T-cell (primary cell): ENCODE measurements around the gene ADARB2. TPM values are rescaled to one million over a fixed set of nuclear protein-coding genes. Genes with fewer than 3 reads are reported as not detected.

ENCODE experiments used
- ATAC-seq, 4 experiments: fragments of 200-7000 bp in 3 of 4; fragments of 150-1000 bp in 1 of 4; cut with Tn5 transposase; replicated peaks in 1 of 4; 1 replicate in 3 of 4; 2 replicates in 1 of 4; pipeline ENCODE4 v1.10.0; 2021; ENCODE audit warnings: moderate library complexity in 3 of 4, mild to moderate bottlenecking in 2 of 4, moderate number of reproducible peaks in 1 of 4
- CTCF ChIA-PET, 2 donors: fragments of 300-600 bp; sonication (Branson Sonifier 250); formaldehyde crosslinking; loops; one replicate each; lab custom pipeline; 2022; ENCODE audit warnings: antibody characterized with exemption in 2 of 2; lab: Charles Lee
- POLR2A ChIA-PET, 2 donors: fragments of 300-600 bp; sonication (Branson Sonifier 250); formaldehyde crosslinking; loops; one replicate each; lab custom pipeline; 2022; ENCODE audit warnings: antibody characterized with exemption in 2 of 2; lab: Charles Lee
- DNase-seq, 35 experiments: peaks; one replicate each; pipeline versions ENCODE4 v3.0.0 to v3.0.0-alpha.2; 2013 to 2023
- H3K27ac ChIP-seq: one replicate; pipeline ENCODE4 v1.5.1; 2013; ENCODE audit warnings: low read length
- H3K27me3 ChIP-seq, 2 experiments: replicated peaks in 1 of 2; 1 replicate in 1 of 2; 2 replicates in 1 of 2; pipeline versions ENCODE4 v1.6.1 to v1.7.0; 2013; ENCODE audit warnings: low read length in 1 of 2, mixed read lengths in 1 of 2; ENCODE audit not compliant: control insufficient read depth in 2 of 2, insufficient read depth in 2 of 2; ENCODE audit errors: extremely low read depth in 1 of 2
- H3K36me3 ChIP-seq, 2 donors: 1 replicate in 1 of 2; 2 replicates in 1 of 2; pipeline versions ENCODE4 v1.6.1 to v1.7.0; 2013; ENCODE audit warnings: low read length in 1 of 2; ENCODE audit not compliant: control insufficient read depth in 2 of 2, insufficient read depth in 1 of 2; ENCODE audit errors: extremely low read depth in 1 of 2
- H3K4me1 ChIP-seq, 2 experiments: 1 replicate in 1 of 2; 2 replicates in 1 of 2; pipeline versions ENCODE4 v1.6.1 to v1.7.0; 2013; ENCODE audit warnings: low read length in 2 of 2, mixed read lengths in 1 of 2; ENCODE audit not compliant: insufficient read depth in 2 of 2, control insufficient read depth in 1 of 2; ENCODE audit errors: extremely low read depth in 1 of 2
- H3K4me3 ChIP-seq, 2 donors: 1 replicate in 1 of 2; 2 replicates in 1 of 2; pipeline versions ENCODE4 v1.5.1 to v1.7.0; 2013; ENCODE audit warnings: mild to moderate bottlenecking in 2 of 2, low read length in 1 of 2, moderate library complexity in 1 of 2; ENCODE audit not compliant: control insufficient read depth in 1 of 2; ENCODE audit errors: extremely low read depth in 1 of 2
- H3K9me3 ChIP-seq: 2 replicates; pipeline ENCODE4 v1.7.0; 2013
- H3K27ac Mint-ChIP-seq, 2 donors: one replicate each; pipeline ENCODE4 v1.8.0; 2020 to 2021; ENCODE audit warnings: mild to moderate bottlenecking in 2 of 2, mixed read lengths in 2 of 2
- H3K27me3 Mint-ChIP-seq, 2 donors: one replicate each; pipeline ENCODE4 v1.8.0; 2021 to 2022; ENCODE audit warnings: mixed read lengths in 2 of 2
- H3K36me3 Mint-ChIP-seq: one replicate; pipeline ENCODE4 v1.8.0; 2021; ENCODE audit warnings: mixed read lengths
- H3K4me1 Mint-ChIP-seq, 3 donors: one replicate each; pipeline ENCODE4 v1.8.0; 2020 to 2022; ENCODE audit warnings: mixed read lengths in 3 of 3, mild to moderate bottlenecking in 1 of 3
- H3K4me3 Mint-ChIP-seq, 3 donors: one replicate each; pipeline ENCODE4 v1.8.0; 2020 to 2022; ENCODE audit warnings: mild to moderate bottlenecking in 3 of 3, mixed read lengths in 3 of 3, moderate library complexity in 3 of 3
- H3K9me3 Mint-ChIP-seq, 3 donors: one replicate each; pipeline ENCODE4 v1.8.0; 2020 to 2022; ENCODE audit warnings: mixed read lengths in 3 of 3
- WGBS: methylation state at CpG from one replicate; pipeline ENCODE4 v1.1.5; 2013; ENCODE audit warnings: missing lambda C conversion rate; ENCODE audit not compliant: insufficient coverage; 5-methylcytosine and 5-hydroxymethylcytosine counted together
- total RNA-seq, 35 experiments: library from RNA in 6 of 35; stranded (reverse) in 6 of 35; fragments of 120-200 nt in 1 of 35; gene quantifications; one replicate each; pipeline versions ENCODE4 v1.2.1 to v1.2.4 and lab custom pipeline; 2013 to 2026

Gene ADARB2
- total RNA-seq, 5 donors from 2014 or later (not counting 1 experiment from before 2014, with no cell fraction given): 0.07 to 4.0 (median 0.41) TPM

GRCh38 chr10:1381339-1381738, 356.0 kb downstream of the ADARB2 start:
- Mint-ChIP-seq H3K27me3 (peaks cover 46 to 66% of the 10 kb centered on the region in 2 donors), H3K4me3 (no peak overlapping the region), H3K4me1 (no peaks in the 10 kb centered on the region), H3K9me3 (no peaks in the 10 kb centered on the region), H3K36me3 (no peaks in the 10 kb centered on the region), H3K27ac (no peak overlapping the region)
- H3K27ac ChIP-seq: no peak overlapping the region
- H3K36me3 ChIP-seq: no peaks in the 10 kb centered on the region
- H3K4me3 ChIP-seq: no peak overlapping the region
- H3K9me3 ChIP-seq: no peaks in the 10 kb centered on the region
- CTCF ChIA-PET: no interaction called here
- H3K4me1 ChIP-seq: no peaks in the 10 kb centered on the region
- no peak for DNase-seq
- peaks cover 10 to 37% of the 10 kb centered on the region in 2 experiments for H3K27me3 ChIP-seq
- POLR2A ChIA-PET: no interaction called here
- WGBS: 75% methylated on average over 5 of the region's 5 CpGs
- no peak for ATAC-seq

- CTCF ChIA-PET: interaction anchor here in 1 of 2 donors (0.5 kb wide), 1 partner anchor 272 kb away, joined by 3 read pairs; no protein-coding TSS in a partner anchor
- no peaks in the 10 kb centered on the region for H3K9me3 Mint-ChIP-seq
- Histone ChIP-seq H3K36me3 (no peaks in the 10 kb centered on the region), H3K27me3 (peaks cover 10 to 37% of the 10 kb centered on the region in 2 experiments), H3K27ac (no peak overlapping the region), H3K9me3 (no peaks in the 10 kb centered on the region), H3K4me1 (no peaks in the 10 kb centered on the region), H3K4me3 (no peak overlapping the region)
- POLR2A ChIA-PET: no interaction called here
- H3K4me3 Mint-ChIP-seq: no peak overlapping the region
- no peaks in the 10 kb centered on the region for H3K36me3 Mint-ChIP-seq
- 62% methylated on average over 16 of the region's 16 CpGs for WGBS
- no peaks in the 10 kb centered on the region for H3K4me1 Mint-ChIP-seq
- ATAC-seq (no peak), DNase-seq (no peak)
- H3K27ac Mint-ChIP-seq: no peak overlapping the region
- H3K27me3 Mint-ChIP-seq: peaks cover 46 to 72% of the 10 kb centered on the region in 2 donors
These were observed 357.1 kb downstream of the ADARB2 start for GRCh38 chr10:1380088-1380671.

DNA sequence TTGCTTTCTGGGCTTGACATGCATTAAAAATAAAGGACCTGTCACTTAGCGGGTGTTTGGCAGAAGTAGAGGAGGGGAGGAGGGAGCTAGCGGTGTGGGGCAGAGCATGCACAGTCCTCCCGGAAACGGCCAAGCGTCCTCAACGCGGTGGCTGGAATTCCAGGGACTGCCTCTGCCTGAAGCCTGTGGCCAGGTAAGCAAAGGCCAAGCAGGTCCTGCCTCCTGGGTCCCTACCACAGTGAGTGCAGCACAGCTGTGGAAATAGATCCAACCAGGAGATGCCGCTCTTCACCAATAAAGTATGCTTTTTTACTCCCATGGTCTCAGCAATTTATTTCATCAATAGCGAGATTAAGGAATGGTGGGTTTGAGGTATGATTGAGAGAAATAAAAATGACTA, 357.7 kb downstream of the ADARB2 start:
- CTCF ChIA-PET: no interaction called here
- WGBS: 49% methylated on average over 7 of the region's 9 CpGs

DNA sequence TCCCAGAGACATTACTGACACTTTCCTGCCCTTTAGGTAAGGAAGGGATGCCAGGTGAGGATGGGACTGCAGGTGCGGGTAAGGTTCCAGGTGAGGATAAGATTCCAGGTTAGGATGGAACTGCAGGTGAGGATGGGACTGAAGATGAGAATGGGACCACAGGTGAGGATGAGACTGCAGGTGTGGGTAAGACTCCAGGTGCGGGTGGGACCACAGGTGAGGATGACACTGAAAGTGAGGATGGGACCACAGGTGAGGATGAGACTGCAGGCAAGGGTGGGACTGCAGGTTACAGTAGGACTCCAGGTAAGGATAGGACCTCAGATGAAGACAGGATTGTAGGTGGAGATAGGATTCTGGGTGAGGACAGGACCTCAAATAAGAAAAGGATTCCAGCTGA, 358.9 kb downstream of the ADARB2 start:
- ATAC-seq (no peak), DNase-seq (no peak)
- no peak overlapping the region for H3K4me3 ChIP-seq
- H3K4me1 Mint-ChIP-seq: no peaks in the 10 kb centered on the region
- H3K9me3 Mint-ChIP-seq: no peaks in the 10 kb centered on the region
- H3K27ac Mint-ChIP-seq: no peak overlapping the region
- peaks cover 35 to 59% of the 10 kb centered on the region in 2 donors for H3K27me3 Mint-ChIP-seq
- POLR2A ChIA-PET: no interaction called here
- H3K27ac ChIP-seq: no peak overlapping the region
- H3K4me1 ChIP-seq: no peaks in the 10 kb centered on the region
- H3K9me3 ChIP-seq: no peaks in the 10 kb centered on the region
- H3K4me3 Mint-ChIP-seq: no peak overlapping the region
- 96% methylated on average over 2 of the region's 2 CpGs for WGBS
- peaks cover 5 to 32% of the 10 kb centered on the region in 2 experiments for H3K27me3 ChIP-seq
- no peaks in the 10 kb centered on the region for H3K36me3 ChIP-seq
- H3K36me3 Mint-ChIP-seq: no peaks in the 10 kb centered on the region
- CTCF ChIA-PET: no interaction called here

More for the DNA sequence above, 357.7 kb downstream of the ADARB2 start:
- H3K9me3 ChIP-seq: no peaks in the 10 kb centered on the region
- H3K27me3 Mint-ChIP-seq: peaks cover 45 to 70% of the 10 kb centered on the region in 2 donors
- H3K27ac Mint-ChIP-seq: no peak overlapping the region
- no peak for ATAC-seq
- DNase-seq: no peak
- no peaks in the 10 kb centered on the region for H3K9me3 Mint-ChIP-seq
- H3K4me1 ChIP-seq: no peaks in the 10 kb centered on the region
- H3K27me3 ChIP-seq: peaks cover 10 to 36% of the 10 kb centered on the region in 2 experiments
- POLR2A ChIA-PET: no interaction called here
- no peak overlapping the region for H3K4me3 ChIP-seq
- no peak overlapping the region for H3K27ac ChIP-seq
- no peaks in the 10 kb centered on the region for H3K4me1 Mint-ChIP-seq
- H3K4me3 Mint-ChIP-seq: no peak overlapping the region
- no peaks in the 10 kb centered on the region for H3K36me3 ChIP-seq
- no peaks in the 10 kb centered on the region for H3K36me3 Mint-ChIP-seq

DNA sequence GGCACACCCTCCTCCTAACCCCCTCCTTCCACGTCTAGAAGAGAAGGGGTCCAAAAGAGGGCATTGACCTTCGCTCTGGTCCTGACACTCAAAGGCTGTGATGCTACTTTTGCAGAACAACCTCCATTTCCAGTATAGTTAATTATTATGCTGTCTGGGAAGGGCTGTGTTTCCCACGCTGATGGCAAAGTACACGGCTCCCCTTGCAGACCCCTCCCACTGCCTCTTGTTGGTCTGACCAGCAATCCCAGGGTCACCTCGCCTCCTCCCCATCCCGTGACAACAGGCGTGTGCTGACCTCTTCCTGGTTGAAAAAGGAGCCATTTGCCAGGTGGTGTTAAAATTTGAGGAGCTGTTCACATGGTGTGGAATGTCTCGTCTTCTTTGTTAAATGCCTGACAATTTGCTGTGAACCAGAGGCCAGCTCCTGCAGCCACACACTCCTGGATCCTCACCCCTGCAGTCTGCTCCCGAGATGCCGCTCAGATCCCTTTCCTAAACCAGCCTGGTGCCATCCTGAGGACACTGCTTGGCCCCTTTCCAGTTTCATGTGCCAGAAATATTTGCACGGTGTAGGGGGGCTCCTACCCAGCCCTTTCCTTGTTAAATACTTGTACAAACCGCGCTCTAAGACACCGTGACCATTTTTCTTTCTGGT, 359.5 kb downstream of the ADARB2 start:
- POLR2A ChIA-PET: no interaction called here
- no peaks in the 10 kb centered on the region for H3K36me3 ChIP-seq
- H3K36me3 Mint-ChIP-seq: no peaks in the 10 kb centered on the region

DNA sequence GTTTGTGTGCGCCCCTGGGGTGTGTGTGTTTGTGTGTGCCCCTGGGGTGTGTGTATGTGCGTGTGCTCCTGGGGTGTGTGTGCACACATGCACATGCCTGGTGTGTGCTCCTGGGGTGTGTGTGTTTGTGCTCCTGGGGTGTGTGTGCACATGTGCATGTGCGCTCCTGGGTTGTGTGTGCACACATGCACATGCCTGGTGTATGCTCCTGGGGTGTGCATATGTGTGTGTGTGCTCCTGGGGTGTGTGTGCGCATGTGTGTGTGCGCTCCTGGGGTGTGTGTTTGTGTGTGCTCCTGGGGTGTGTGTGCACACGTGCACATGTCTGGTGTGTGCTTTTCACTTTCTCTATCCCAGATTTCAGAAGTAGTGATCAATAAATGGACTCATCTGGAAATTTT, 360.1 kb downstream of the ADARB2 start:
- no peak overlapping the region for H3K4me3 ChIP-seq
- no peak for DNase-seq
- POLR2A ChIA-PET: no interaction called here

More for the DNA sequence above, 359.5 kb downstream of the ADARB2 start:
- no peaks in the 10 kb centered on the region for H3K4me1 Mint-ChIP-seq
- Histone ChIP-seq H3K4me3 (no peak overlapping the region), H3K27ac (no peak overlapping the region), H3K27me3 (peaks cover 5 to 30% of the 10 kb centered on the region in 2 experiments), H3K9me3 (no peaks in the 10 kb centered on the region), H3K4me1 (no peaks in the 10 kb centered on the region)
- H3K4me3 Mint-ChIP-seq: no peak overlapping the region
- 63% methylated on average over 3 of the region's 14 CpGs for WGBS
- CTCF ChIA-PET: no interaction called here
- H3K27me3 Mint-ChIP-seq: peaks cover 32 to 54% of the 10 kb centered on the region in 2 donors
- H3K27ac Mint-ChIP-seq: no peak overlapping the region
- no peaks in the 10 kb centered on the region for H3K9me3 Mint-ChIP-seq
- ATAC-seq (no peak), DNase-seq (no peak)

More for the DNA sequence above, 360.1 kb downstream of the ADARB2 start:
- Histone ChIP-seq H3K27me3 (peaks cover 5 to 26% of the 10 kb centered on the region in 2 experiments), H3K4me1 (no peaks in the 10 kb centered on the region), H3K36me3 (no peaks in the 10 kb centered on the region), H3K27ac (no peak overlapping the region), H3K9me3 (no peaks in the 10 kb centered on the region)
- Mint-ChIP-seq H3K4me3 (no peak overlapping the region), H3K27me3 (peaks cover 30 to 54% of the 10 kb centered on the region in 2 donors), H3K27ac (no peak overlapping the region), H3K9me3 (no peaks in the 10 kb centered on the region), H3K36me3 (no peaks in the 10 kb centered on the region), H3K4me1 (no peaks in the 10 kb centered on the region)
- CTCF ChIA-PET: no interaction called here
- WGBS: 98% methylated on average over 3 of the region's 6 CpGs
- no peak for ATAC-seq
